Retina (tissue), 1 donor: ENCODE results near the gene HYCC1.

ENCODE experiments used
- DNase-seq: peaks from one replicate; pipeline ENCODE4 v3.0.0-alpha.2; 2016

The HYCC1 gene

DNA sequence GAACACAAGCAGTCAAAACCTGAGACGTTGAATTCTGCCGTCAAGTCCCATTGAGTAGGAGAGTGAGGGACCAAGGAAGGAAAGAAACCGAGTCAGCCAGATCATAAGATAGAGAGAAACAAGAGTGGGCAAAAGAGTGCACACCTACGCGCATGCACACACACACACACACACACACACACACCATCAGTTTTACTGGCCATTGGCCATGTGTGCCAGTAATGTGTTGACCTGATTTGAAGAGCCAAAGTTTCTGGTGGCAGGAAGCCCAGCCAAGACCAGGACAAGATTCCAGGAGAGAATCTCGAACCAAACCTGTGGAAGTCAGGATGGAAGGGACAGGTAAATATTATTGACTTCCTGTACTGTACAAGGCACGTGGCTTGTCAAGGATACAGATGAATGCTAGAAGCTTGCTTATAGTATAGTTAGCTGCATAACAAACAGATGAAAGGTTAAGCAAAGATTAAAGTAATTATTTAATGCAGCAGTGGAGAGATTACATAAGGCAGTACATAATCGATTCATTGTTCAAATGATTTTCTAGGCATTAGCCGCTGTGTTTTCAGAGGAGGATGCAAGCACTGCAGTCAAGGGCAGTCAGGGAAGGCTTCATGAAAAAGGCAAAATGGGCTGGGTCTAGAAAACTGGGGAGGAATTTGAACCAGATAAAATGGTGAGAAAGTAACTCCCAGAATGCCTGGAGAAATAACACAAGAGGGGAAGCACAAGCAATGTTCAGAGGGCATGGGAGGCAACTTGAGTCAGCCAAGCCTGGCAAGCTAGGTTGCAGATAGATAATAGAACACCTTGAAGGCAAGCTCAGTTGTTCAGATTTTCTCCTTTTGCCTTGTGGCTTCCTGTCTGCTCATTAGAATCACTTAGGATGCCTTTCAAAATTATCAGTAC lies 2.7 kb upstream of the HYCC1 start:
- no peak for DNase-seq

DNA sequence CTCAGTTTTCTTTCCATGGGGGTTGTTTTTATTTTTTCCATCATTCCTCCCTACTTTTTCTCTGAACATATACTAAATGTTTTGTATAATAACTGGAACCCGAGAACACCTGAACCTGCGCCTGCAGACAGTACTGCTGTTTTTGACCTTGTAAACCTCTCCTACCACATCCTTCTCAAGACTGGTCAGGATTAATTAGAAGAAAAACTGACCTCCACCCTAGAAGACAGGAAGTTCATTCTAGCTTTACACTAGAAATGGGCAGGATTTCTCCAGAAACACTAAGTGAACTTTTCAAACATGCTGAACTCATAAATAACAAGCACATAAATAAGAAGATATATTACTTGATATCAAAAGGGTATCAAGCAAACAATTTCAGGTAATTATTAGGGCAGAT lies 751 bp upstream of the HYCC1 start:
- no peak for DNase-seq

DNA sequence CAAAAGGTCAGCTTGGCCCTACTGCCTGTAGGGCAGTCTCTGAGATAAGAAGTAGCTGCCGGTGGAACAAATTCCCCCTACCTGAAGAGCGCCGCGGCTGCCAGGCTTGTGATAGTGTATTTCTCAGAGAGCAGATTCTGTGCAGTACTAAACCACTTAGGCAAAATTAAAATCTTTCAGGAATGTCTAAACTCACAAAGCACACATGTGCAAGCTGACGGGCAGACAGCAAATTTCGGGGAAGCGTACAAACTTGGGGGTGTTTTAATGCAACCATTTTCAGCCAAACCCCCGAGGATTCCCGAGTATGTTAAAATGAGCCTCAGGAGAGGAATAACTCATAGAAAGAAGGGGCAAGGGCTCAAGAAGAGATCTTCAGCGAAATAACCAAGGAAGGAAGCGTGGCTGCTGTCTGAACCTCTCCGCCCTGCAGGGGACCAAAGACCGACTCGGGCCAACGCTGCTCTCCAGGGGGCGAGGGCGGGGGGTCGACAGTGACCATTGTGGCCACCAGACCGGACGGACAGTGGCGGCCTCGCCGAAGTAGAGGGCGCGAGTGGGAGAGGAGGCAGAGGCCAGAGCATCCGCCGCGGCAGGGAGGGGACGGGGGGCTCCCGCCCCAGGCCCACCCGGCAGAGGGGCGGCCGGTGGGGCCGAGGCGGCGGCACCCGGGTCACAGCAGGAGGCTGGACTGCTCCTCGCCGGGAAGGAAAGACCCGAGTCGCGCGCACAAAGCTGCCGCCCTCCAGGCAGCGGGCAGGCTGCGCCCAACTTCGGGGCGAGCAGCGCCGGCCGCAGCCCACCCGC lies 819 bp downstream of the HYCC1 start:
- peak; percentile 80 for DNase-seq

DNA sequence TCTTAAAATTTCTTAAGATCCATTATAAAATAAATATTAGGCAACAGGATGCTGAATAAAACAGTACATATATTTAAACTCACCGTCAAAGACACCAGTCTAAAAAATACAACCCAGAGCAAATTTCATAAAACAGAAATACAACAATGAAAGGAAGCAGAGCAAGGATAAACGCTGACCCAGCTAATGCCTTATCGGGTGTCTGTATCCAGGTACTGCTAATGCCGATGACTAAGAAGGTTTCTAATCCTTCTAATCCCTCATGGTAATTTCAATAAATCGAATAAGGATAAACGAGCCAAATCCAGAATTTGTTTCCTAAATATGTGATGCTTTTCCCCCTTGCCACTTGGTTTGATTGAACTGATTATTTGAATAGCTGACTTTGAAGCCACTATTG lies 1.7 kb downstream of the HYCC1 start:
- DNase-seq = no peak

DNA sequence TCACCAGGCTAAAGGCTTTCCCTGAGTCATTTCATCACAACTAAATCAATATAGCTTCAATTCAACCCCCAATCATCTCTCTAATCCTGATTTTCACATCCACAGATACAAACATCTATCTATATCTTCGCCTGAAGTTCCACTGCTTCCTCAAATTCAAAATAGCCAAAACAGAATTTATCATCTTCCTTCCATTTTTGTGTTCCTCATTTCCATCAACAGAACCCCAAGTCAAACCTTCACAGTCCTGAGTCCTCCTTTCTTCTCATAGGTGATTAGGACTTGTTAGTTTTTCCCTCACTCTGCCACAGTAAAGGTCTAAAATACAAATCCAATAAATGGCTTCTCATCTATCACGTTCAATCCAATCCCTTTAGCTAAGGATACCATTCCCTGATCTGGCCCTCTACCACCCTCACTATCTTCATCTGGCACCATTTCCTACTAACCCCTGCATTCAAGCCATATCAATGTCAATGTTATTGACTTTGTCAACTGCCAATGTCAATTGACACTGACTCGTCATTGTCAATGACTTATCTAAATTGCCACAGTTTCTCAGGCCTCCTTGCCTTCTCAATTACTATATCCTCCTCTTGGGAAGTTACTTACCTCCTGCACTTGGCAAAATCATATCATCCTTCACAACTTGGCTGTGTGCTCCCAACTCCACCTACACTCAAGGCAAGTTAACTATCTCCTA lies 2.6 kb downstream of the HYCC1 start:
- DNase-seq = no peak

DNA sequence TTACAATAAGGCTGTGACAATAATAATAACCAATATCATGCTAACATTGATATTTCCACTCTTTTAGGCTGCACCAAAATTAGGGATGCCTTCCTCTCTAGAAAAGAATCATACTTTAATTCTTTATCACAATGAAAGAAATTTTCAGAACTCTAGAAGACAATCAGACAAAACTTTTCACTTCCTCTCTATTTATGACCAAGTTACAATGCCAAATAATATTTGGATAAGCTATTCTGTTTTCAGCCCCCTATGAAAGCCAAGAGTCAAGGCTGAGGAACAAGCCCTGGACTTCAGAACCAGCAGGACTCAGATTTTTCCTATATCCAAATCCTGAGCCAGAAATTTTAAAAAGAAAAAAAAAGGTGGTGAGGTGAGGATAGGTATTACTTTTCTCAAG lies 4.6 kb downstream of the HYCC1 start:
- no peak for DNase-seq

DNA sequence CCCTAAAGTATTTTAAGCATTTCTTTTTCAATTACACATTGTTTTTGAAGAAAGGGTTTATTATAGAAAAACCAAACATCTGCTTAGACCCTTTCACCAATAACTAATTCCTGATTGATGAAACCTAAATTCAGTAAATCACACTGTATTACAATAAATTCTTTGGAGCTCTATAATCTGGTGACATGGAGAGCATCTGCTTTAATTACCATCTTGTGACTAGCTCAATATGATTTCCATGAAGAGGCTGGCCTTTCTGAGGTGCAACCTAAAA lies 9.7 kb downstream of the HYCC1 start:
- DNase-seq = no peak

DNA sequence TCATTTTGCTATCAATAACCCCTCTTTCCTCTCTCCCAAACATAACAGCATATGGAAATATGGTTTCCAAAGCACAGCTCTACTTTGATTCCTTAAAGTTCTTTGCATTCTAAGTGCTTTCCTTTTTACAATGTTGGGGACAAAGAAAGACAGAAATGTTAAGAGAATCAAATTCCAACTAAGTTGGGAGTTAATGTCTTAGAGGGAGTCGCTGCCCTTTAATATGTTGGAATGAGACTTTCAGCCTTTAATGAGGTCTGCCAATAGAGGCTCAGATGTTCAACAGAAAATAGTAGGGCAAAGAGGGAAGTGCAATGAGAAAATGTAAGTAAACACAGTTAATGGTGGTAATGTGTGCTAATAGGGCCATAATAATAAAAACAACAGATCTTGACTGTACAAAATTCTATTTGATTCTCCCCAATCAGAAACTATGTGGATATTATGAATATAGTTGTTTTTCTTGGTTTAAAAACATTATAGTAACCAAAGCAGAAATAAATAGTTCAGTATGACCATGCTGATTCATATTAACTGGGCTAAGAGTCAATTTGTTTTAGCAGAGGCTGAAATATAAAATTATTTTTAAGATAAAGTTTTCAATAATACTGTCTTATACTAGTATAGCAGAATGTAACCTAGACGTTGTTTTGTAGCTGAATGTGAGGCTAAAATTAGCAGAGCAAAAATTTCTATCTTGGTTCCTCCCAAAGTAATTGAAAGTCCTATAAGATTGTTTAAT lies 10.3 kb downstream of the HYCC1 start:
- DNase-seq = no peak

DNA sequence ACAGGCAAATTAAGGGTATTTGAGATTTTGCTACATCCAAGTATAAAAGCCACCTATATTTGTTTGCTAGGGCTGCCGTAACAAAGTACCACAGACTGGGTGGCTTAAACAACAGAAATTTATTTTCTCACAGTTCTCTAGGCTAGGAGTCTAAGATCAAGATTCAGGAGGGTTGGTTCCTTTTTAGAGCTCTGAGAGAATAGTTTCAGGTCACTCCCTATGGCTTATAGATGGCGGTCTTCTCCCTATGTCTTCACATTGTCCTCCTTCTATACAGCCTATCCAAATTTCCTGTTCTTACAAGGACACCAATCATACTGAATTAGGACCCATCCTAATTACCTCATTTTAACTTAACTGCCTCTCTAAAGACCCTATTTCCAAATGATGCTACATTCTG lies 11.2 kb downstream of the HYCC1 start:
- no peak for DNase-seq

DNA sequence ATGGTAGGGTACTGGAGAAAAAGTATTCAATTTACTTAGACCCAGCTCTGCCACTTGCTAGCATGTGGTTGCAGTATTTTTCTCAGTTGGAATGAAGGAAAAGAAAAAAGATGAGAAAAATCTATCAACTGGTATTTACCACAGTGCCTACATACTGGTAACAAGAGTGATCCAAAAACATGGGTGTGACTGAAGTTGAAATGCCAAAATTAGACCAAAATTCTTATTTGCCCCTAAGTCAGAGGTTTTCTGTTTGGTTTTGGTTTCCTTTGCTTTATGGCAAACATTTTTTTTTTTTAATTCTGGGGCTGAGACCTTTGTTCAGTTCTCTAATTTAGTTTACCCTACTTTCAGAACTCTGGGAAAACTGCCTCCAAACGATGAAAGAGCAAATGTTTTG lies 12.3 kb downstream of the HYCC1 start:
- DNase-seq = no peak

DNA sequence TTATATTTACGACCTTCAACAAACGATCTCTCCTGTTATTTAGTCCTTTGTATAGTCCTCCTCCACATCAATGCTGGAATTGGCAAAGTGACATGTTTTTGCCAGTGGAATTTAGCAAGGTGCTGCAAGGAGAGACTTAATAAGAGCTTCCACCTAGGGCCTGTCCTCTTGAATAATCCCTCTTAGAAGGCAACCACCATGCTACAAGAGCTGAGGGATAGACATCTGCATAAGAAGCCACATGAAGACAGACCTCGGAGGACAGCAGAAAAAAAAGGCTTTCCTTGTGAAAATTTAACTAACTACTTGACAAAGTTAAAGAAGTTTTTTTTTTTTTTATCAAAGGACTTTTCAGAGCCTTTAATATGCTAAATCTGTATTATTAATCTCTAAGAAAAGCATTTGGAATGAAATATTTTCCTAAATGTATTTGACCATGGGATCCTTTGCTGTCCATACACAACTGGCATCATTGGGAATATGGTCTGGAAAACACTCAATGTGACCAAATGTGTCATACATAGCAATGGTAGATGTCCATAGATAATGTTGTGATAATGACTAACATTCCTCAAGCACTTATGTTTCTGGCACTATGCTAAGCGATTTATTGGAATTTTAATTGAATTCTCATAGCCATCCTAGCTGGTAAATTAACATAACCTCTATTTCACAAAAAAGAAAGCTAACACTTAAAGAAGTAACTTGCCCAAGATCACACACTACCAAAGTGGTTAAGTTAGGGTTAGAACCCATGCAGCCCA lies 13.2 kb downstream of the HYCC1 start:
- no peak for DNase-seq

DNA sequence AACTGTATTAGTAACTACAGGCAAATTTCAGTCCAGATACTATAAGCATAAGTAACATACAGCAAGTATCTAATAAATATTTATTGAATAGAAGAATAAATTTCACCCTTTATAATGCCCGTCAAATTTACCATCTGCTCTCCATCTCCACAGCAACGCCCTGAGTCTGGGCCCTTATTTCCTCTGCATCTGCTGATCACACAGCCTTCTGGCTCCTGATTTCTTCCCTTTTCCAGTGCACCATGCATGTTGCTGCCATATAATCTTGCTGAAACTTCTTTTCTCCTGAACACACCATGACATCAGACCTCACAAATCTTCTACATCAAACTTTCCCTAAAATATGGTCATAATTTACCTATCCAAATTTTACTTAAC lies 15.4 kb downstream of the HYCC1 start:
- no peak for DNase-seq

DNA sequence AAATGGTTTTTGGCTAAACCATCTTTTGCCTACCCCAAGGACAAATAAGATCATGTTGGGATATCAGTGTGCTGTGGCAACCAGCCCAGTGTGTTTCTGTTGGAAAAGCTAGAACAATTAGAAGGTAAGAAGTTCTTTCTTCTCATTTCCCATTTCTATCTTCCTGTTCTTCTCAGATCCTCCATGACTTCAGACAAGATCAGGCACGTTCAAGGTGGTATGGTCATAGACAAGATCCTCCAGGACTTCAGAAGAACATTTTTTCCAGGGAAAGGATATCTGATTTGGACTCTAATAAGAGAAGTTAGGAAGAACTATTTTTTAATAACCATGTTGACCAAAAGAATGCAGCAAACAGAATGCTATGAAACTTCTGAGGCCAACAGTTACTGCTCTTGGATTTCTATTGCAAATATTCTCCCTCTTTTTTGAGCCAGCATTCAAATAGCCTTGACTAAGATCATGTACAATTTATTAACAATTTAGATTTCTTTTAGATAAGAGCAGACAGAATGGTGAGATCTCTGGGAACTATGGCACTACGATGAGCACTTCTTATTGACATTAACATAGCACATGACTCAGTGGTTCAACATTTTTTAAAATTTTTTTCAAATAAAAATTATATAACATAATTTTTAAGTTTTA lies 15.9 kb downstream of the HYCC1 start:
- DNase-seq = no peak

DNA sequence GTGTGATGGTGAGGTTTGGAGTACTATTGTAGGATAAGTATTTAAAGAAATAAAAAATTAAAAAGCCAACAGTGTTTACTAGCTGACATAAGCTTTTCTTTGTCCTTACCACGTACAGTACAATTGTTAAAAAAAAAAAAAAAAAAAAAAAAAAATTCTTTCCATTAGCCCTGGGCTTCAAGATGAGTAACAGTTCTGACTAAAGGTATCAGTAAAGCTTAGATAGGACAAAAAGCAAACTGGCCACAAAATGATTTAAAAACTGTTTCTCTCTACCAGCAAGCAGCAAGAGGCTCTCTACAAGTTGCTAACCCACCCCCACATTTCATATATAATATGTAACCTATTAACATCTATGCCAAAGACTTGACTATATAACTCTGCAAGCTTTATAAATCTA lies 17.5 kb downstream of the HYCC1 start:
- DNase-seq = no peak

DNA sequence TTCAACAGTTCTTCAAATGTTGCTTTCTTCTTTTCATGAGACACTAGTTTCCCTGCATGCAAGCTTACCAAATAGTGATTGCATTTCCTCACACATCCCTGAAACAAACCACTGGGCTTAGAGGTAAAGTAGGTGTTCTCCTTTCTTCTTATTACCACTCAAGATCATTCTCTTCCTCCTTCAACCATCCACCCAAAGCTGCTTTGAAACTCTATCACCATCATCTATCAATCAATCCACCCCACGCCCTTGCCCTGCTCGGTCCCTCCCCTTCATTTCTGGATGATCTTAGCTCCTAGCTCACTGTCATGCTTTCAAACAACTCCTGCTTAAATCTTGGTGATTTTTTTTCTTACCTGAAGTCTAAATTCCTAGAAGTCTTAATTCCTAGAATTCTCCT lies 18.9 kb downstream of the HYCC1 start:
- DNase-seq = no peak

DNA sequence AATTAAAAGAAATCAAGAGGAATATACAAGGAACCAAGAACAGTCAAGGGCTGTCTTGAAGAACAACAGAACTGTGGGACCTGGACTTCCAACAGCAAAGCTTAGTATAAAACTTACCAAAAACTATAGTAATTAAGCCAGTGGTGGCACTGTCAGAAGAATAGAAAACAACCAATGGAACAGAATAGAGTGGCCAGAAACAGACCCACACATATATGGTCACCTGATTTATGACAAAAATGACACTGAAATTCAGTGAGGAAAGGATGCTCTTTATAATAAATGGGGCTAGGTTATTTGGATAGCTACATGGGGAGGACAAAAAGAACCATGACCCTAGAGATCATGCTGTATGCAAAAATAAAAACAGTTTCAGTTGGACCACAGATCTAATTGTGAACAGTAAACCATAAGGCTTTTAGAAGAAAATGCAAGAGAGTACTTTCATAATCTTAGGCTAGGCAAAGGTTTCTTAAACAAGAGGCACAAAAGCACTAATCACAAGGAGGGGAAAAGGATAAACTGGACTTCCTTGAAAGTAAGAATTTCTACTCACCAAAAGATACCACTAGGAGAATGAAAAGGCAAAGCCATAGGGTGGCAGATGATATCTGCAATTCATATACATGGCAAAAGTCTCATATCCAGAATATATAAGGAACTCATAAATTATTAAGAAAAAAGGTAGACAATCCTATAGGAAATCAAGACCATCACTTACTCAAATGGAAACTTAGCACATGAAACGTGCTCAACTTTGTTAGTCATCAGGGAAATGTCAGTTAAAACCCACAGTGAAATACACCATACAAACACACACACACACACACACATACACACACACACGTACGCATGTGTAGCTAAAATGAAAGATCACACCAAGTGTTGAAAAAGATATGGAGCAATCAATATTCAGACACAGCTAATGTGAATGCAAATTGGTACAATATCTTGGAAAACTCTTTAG lies 20.8 kb downstream of the HYCC1 start:
- DNase-seq = no peak

DNA sequence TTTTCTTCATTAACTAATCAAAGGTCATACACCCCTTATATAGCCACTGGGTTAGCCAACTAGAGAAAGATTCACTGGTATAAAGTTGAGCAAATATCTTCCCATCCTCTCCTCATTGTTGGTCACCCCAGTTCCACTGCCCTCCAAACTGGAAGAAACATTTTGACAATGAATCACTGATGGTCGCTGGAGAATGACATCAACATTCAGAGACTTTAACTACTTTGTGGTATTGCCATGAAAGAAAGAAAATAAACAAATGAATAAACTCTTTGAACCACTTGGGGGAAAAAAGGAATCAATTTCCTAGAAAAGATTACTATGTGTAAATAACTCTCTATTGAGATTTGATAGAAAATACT lies 23.4 kb downstream of the HYCC1 start:
- DNase-seq = no peak

DNA sequence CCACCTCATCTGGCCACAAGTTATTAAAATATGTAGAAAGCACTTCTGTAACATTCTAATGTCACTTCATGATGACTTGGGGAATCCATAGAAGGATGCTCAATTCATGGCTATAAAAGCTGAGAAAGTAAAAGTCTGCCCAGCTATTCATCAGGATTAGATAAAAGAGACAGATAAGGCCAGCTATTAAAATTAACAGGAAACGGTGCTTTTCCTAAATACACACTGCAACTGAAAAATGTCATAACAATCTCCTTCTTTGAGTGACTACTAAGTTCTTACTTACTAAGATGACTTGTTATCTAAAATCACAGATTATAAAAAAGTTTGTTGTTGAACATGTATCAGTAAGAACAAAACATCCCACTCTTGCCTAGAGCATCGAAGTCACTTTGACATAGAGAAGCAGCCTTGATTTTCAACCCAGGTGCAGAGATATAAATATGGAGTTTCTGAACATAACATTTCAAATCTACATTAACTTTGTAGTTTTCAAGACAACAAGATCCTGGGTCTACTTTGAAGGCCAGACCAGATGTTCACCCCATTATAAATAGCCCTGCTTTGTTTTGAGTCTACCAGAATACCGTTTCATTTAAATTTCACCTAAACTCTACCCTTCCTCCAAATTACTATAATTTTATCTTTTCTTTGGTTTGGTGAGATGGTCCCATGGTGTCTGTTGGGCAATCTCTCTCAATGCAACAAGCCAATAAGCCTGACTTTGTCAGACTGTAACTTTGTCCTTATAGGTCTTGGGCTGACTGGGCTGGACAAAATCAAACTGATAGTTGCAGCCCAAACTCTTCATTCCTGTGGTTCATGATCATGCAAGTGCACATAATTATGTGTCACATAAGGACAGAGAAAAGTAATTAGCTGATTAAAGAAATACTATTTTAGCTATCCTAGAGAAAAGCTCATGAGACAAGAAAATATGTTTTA lies 24.0 kb downstream of the HYCC1 start:
- no peak for DNase-seq

DNA sequence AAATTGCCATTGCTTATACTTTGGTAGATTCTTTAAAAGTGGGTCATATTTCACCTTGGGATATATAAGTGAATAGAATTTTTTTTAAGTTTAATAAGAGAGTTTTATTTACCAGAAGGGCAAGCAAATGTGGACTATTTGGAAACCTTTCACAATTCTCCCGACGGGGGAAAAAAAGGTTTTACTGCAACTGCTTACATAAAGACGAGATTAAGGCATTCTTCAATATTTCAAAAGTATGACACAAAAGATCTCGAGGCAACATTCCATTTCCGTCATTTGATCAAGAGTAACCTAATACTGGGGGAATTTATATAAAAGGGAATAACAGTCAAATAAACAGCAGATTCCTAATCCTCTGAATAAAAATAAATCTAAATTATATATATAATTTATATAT lies 28.5 kb downstream of the HYCC1 start:
- DNase-seq = no peak
